HG02970 (cell line): ENCODE data around the gene NEK2.

Source experiments
- ATAC-seq: cut with Tn5 transposase; IDR thresholded peaks from one replicate; pipeline ENCODE4 v1.9.1; 2021; ENCODE audit warnings: mild to moderate bottlenecking, moderate library complexity, moderate number of reproducible peaks; ENCODE audit not compliant: unreplicated experiment, low FRiP score

The NEK2 gene

DNA sequence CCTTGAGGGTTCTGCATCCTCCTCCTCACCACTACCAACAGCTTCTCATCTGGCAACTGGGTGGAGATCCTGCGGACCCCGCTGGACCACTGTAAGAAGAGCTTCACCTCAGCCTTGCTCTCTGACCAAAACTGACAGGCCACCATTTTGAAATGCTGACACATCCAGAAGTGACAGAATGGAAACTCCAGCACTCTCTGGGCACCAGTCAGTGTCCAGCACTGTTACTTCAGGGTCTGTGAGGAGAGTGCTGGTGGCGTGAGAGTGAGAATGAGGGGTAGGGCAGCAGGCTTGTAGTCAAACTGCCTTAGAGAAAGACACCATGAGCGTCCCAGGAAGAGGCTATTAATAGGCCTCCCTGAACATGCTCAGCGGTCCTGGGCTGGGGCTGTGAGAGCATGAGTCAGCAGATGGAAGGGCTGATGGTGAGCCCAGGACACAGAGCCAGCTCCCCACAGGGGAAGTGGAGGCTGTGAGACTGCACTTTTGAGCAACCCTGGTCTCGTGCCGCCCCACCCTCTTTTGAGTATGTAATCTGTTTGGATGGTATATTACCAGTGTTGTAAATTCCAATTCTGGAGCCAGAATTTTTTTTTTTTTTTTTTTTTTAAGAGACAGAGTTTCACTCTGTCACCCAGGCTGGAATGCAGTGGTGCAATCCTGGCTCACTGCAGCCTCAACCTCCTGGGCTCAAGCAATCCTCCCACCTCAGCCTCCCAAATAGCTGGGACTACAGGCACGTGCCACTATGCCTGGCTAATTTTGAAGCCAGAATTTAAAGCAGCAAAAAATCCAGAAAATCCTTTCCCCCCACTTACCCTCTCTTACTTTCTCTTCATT lies 62.1 kb downstream of the NEK2 start:
- ATAC-seq, result no peak

DNA sequence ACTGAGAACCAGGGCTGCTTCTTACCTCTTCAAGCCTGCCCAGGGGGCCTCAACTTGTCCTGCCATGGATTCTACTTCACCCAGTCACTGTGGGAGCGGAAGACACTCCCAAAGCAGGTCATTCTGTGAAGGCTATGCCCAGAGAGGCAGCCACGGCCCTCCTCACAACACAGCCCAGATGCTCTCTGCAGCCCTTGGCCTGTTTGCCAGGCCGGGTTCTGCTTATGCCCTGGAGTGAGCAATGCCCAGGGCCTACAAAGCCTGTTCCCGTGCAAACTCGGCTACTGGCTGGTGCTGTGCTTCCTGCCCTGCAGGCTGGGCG lies 62.7 kb downstream of the NEK2 start:
- ATAC-seq, result no peak
